HUES64 (cell line): ENCODE data around the gene ITGA5.
A peak's percentile ranks its signal among the peaks of the same experiment; 100 is the strongest.

Experiments
- H3K27ac ChIP-seq: 2 replicates; pipeline ENCODE4 v1.7.0; 2013; ENCODE audit warnings: low read depth, low read length, inconsistent platforms
- H3K27me3 ChIP-seq: 2 replicates; pipeline ENCODE4 v1.6.1; 2013; ENCODE audit warnings: mild to moderate bottlenecking, low read length; ENCODE audit not compliant: insufficient read depth
- H3K36me3 ChIP-seq: 2 replicates; pipeline ENCODE4 v1.6.1; 2013; ENCODE audit warnings: mild to moderate bottlenecking, low read length; ENCODE audit not compliant: insufficient read depth
- H3K4me1 ChIP-seq: 2 replicates; pipeline ENCODE4 v1.6.1; 2013; ENCODE audit warnings: mild to moderate bottlenecking, low read length, moderate library complexity; ENCODE audit not compliant: insufficient read depth
- H3K4me3 ChIP-seq: 2 replicates; pipeline ENCODE4 v1.5.1; 2013; ENCODE audit warnings: mild to moderate bottlenecking, low read length, moderate library complexity
- H3K9ac ChIP-seq: 2 replicates; pipeline ENCODE4 v1.6.1; 2013; ENCODE audit warnings: mild to moderate bottlenecking, low read depth, low read length
- H3K9me3 ChIP-seq: 2 replicates; pipeline ENCODE4 v1.6.1; 2013; ENCODE audit warnings: low read depth, low read length; ENCODE audit not compliant: insufficient read depth
- WGBS: fragments of 150-250, 120-280 bp; methylation state at CpG from one replicate; pipeline ENCODE4 v1.1.7; 2013; ENCODE audit warnings: missing lambda C conversion rate; 5-methylcytosine and 5-hydroxymethylcytosine counted together

Gene ITGA5

GRCh38 chr12:54363618-54364017 is 55.4 kb downstream of the ITGA5 start:
- WGBS, result 84% methylated on average over 6 of the region's 6 CpGs

GRCh38 chr12:54363047-54363446 is 56.0 kb downstream of the ITGA5 start:
- Histone ChIP-seq H3K27ac (no peak overlapping the region), H3K4me3 (no peak overlapping the region), H3K27me3 (peaks cover 10% of the 10 kb centered on the region; the same call in 1 of the 2 replicates), H3K9me3 (no peaks in the 10 kb centered on the region), H3K36me3 (no peaks in the 10 kb centered on the region), H3K4me1 (peaks cover 18% of the 10 kb centered on the region), H3K9ac (no peak overlapping the region)
- 88% methylated on average over 8 of the region's 8 CpGs for WGBS

More at GRCh38 chr12:54363618-54364017, 55.4 kb downstream of the ITGA5 start:
- Histone ChIP-seq H3K27me3 (peaks cover 16% of the 10 kb centered on the region; the same call in 1 of the 2 replicates), H3K36me3 (no peaks in the 10 kb centered on the region), H3K27ac (no peak overlapping the region), H3K9me3 (no peaks in the 10 kb centered on the region), H3K9ac (no peak overlapping the region), H3K4me3 (no peak overlapping the region), H3K4me1 (peaks cover 18% of the 10 kb centered on the region)

DNA sequence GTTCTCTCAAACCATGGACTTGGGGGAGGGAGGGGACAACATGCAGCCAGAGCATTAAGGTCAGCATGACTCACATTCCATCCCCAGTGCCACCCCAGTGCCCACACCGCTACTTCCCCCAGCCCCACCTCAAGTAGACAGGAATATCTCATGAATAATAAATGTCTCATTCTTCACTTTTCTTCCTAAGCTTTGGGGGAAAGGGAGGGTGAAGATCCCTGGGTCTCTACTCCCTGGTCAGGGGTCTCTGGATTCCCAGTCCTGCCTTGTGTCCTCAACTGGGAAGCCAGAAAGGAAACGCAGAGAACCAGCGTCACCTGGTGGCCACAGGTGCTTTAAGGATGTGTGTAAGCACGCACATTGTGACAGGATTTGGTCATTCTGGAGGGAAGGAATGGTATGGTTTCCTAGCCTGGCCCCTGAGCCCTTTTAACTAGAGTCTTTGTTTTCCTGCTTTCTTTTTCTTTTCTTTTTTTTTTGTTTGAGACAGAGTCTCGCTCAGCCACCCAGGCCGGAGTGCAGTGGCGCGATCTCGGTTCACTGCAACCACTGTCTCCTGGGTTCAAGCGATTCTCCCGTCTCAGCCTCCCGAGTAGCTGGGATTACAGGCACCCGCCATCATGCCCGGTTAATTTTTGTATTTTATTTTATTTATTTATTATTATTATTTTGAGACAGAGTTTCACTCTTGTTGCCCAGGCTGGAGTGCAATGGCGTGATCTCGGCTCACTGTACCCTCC is 58.2 kb downstream of the ITGA5 start:
- H3K4me3 ChIP-seq, result no peak overlapping the region
- 58% methylated on average over 14 of the region's 16 CpGs for WGBS
- no peaks in the 10 kb centered on the region for H3K9me3 ChIP-seq
- peaks cover 39% of the 10 kb centered on the region for H3K4me1 ChIP-seq
- no peak overlapping the region for H3K27ac ChIP-seq
- no peaks in the 10 kb centered on the region for H3K27me3 ChIP-seq
- no peaks in the 10 kb centered on the region for H3K36me3 ChIP-seq
- H3K9ac ChIP-seq, result no peak overlapping the region

GRCh38 chr12:54359762-54360351 is 59.2 kb downstream of the ITGA5 start:
- Histone ChIP-seq H3K4me3 (peak overlapping the region; percentile 66), H3K27ac (peak overlapping the region; percentile 37), H3K36me3 (no peaks in the 10 kb centered on the region), H3K9me3 (no peaks in the 10 kb centered on the region), H3K4me1 (peaks cover 50% of the 10 kb centered on the region), H3K27me3 (no peaks in the 10 kb centered on the region), H3K9ac (peak overlapping the region; percentile 40; the same call in 1 of the 2 replicates)
- 58% methylated on average over 9 of the region's 9 CpGs for WGBS

DNA sequence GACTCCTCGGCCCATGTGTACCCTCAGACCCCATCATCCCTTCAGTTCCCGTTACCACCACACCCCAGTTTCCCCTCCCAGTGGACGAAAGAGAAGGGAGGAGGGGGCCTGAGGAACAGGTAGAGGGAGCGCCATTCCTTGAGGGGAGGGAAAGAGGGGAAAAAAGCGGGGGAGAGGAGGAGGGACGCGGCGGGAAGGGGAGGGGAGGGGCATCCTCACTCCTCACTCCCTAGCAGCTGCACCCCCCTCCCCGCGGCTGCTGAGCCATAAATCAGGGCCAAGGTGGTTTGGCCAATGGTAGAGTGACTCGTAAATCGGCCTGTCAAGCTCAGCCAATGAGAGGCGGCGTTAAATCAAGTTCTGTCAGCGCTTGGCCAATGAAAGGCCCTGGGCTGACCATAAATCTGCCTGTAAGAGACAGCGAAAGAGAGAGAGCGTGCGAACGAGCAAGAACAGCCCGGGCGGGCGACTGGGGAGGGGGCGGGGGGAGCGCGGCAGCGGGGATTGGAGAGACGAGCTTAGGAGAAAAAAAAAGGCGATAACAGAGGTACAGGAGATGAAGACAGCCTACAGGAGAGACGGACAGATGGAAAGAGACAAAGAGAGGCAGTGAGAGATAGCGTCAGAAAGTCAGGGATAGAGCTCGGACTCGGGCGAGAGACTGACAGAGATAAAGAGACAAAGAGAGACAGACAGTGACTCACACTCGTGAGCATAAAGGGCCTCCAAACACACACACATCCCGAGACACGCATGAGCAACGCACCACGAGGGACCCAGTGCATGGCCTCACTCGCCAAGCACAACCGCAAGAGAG is 59.9 kb downstream of the ITGA5 start:
- H3K27me3 ChIP-seq, result no peaks in the 10 kb centered on the region
- peak overlapping the region; percentile 71 for H3K4me3 ChIP-seq
- H3K4me1 ChIP-seq, result peaks cover 53% of the 10 kb centered on the region
- WGBS, result 2% methylated on average over 33 of the region's 40 CpGs
- peak overlapping the region; percentile 65 for H3K9ac ChIP-seq
- no peaks in the 10 kb centered on the region for H3K9me3 ChIP-seq
- H3K36me3 ChIP-seq, result no peaks in the 10 kb centered on the region
- H3K27ac ChIP-seq, result peak overlapping the region; percentile 74

GRCh38 chr12:54358191-54358944 is 60.7 kb downstream of the ITGA5 start:
- no peaks in the 10 kb centered on the region for H3K9me3 ChIP-seq
- H3K36me3 ChIP-seq, result no peaks in the 10 kb centered on the region
- no peaks in the 10 kb centered on the region for H3K27me3 ChIP-seq
- peak overlapping the region; percentile 71 for H3K4me3 ChIP-seq
- peaks cover 57% of the 10 kb centered on the region for H3K4me1 ChIP-seq
- H3K9ac ChIP-seq, result peak overlapping the region; percentile 65
- WGBS, result 4% methylated on average over 15 of the region's 15 CpGs
- peak overlapping the region; percentile 74; the same call in 1 of the 2 replicates for H3K27ac ChIP-seq

DNA sequence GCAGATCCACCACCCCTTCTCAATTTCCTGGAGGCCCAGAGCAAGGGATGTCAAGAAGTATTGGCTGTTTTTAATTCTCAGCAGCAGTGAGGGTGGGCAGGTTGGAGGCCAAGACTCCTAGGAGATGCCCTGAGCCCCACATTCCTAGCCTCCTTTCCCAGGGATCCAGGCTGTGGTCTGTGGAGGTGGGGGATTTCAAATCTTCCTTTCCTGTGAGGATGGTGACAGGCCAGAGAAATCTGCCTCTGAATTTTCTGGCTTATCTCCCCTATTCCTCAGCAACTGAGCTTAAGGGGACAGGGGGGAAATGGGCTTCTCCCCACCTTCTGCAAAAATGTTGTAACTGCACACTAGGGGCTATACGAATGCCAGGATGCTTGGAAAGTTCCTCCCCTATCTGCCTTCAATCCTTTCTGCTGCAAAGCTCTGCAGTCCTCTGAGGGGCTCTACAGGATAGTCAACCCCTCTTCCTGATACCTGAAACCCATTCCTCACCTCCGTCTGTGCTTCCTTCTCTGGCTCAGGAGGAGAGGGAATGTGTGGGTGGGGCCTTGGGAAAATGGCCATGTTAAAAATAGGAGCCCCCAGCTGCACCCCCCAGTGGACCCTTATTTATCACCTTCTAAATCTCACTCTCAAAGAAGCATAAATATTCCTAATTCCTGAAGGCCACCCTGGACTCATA is 61.4 kb downstream of the ITGA5 start:
- Histone ChIP-seq H3K4me1 (peaks cover 63% of the 10 kb centered on the region), H3K27ac (peak overlapping the region; percentile 1; the same call in 1 of the 2 replicates), H3K9me3 (no peaks in the 10 kb centered on the region), H3K4me3 (peak overlapping the region; percentile 71), H3K27me3 (no peaks in the 10 kb centered on the region), H3K9ac (peak overlapping the region; percentile 65; the same call in 1 of the 2 replicates), H3K36me3 (no peaks in the 10 kb centered on the region)
- 40% methylated on average over 1 of the region's 2 CpGs for WGBS

- peaks cover 68% of the 10 kb centered on the region for H3K4me1 ChIP-seq
- H3K27me3 ChIP-seq, result peaks cover under 1% of the 10 kb centered on the region; the same call in 1 of the 2 replicates
- peak overlapping the region; percentile 75; the same call in 1 of the 2 replicates for H3K27ac ChIP-seq
- H3K9me3 ChIP-seq, result no peaks in the 10 kb centered on the region
- no peaks in the 10 kb centered on the region for H3K36me3 ChIP-seq
- WGBS, result 49% methylated on average over 4 of the region's 4 CpGs
- H3K4me3 ChIP-seq, result peak overlapping the region; percentile 71
- peak overlapping the region; percentile 43 for H3K9ac ChIP-seq
Measured at GRCh38 chr12:54356951-54357356, 62.1 kb downstream of the ITGA5 start.

- H3K9me3 ChIP-seq, result no peaks in the 10 kb centered on the region
- peaks cover 75% of the 10 kb centered on the region for H3K4me1 ChIP-seq
- peaks cover 8% of the 10 kb centered on the region; the same call in 1 of the 2 replicates for H3K27me3 ChIP-seq
- H3K27ac ChIP-seq, result peak overlapping the region; percentile 75
- no peaks in the 10 kb centered on the region for H3K36me3 ChIP-seq
- 78% methylated on average over 3 of the region's 3 CpGs for WGBS
- peak overlapping the region; percentile 63 for H3K9ac ChIP-seq
- peak overlapping the region; percentile 71; the same call in 1 of the 2 replicates for H3K4me3 ChIP-seq
Measured at GRCh38 chr12:54356228-54356627, 62.8 kb downstream of the ITGA5 start.
